Activated CD4-positive, alpha-beta T cell treated with anti-CD3 and anti-CD28 coated beads, Interleukin-10, Interleukin-2, amounts not matched to agents 100 ng/mL and 50 ng/mL, durations not matched to agents 16 hours and 8 hours (primary cell): Measurements from ENCODE around the gene PNMA6F.
"Not testable (repeated sequence)": the region's sequence is repeated elsewhere in the genome, so short reads cannot be mapped to it uniquely, and the experiment has no call there.

Source experiments
- DNase-seq: peaks from one replicate; pipeline ENCODE4 v3.0.0-alpha.2; 2020

Gene PNMA6F

GRCh38 chrX:153301746-153302145 is 19.8 kb downstream of the PNMA6F start:
- no peak for DNase-seq

GRCh38 chrX:153299855-153300254 is 21.7 kb downstream of the PNMA6F start:
- no peak for DNase-seq

- no peak for DNase-seq
Observed at GRCh38 chrX:153297376-153297775, 24.2 kb downstream of the PNMA6F start.

GRCh38 chrX:153293485-153294071 is 28.0 kb downstream of the PNMA6F start:
- DNase-seq: not testable (repeated sequence)

GRCh38 chrX:153288807-153289206 is 32.8 kb downstream of the PNMA6F start:
- not testable (repeated sequence) for DNase-seq

GRCh38 chrX:153285678-153286077 is 35.9 kb downstream of the PNMA6F start:
- not testable (repeated sequence) for DNase-seq

- DNase-seq: not testable (repeated sequence)
Observed at GRCh38 chrX:153283982-153284381, 37.6 kb downstream of the PNMA6F start.

GRCh38 chrX:153281784-153282183 is 39.8 kb downstream of the PNMA6F start:
- DNase-seq: not testable (repeated sequence)

GRCh38 chrX:153279304-153279703 is 42.3 kb downstream of the PNMA6F start:
- not testable (repeated sequence) for DNase-seq

GRCh38 chrX:153276049-153276448 is 45.5 kb downstream of the PNMA6F start:
- DNase-seq: not testable (repeated sequence)

- DNase-seq: not testable (repeated sequence)
Observed at GRCh38 chrX:153275418-153275817, 46.1 kb downstream of the PNMA6F start.

- not testable (repeated sequence) for DNase-seq
Observed at GRCh38 chrX:153272584-153272983, 49.0 kb downstream of the PNMA6F start.

- DNase-seq: not testable (repeated sequence)
Observed at GRCh38 chrX:153272070-153272469, 49.5 kb downstream of the PNMA6F start.
